PC-9 (cell line): ENCODE data around the gene FBXL17.

Source experiments
- CTCF ChIP-seq: fragments of 200-600 bp; sonication (generic); conservative IDR thresholded peaks from 2 replicates; pipeline ENCODE4 v1.6.1; 2017; ENCODE audit warnings: mixed run types, antibody characterized with exemption, mild to moderate bottlenecking, moderate library complexity
- EZH2 ChIP-seq: fragments of 200-600 bp; sonication (generic); IDR thresholded peaks from 2 replicates; pipeline ENCODE4 v1.8.0; 2017; ENCODE audit warnings: antibody characterized with exemption, low read depth

- TF ChIP-seq CTCF (no peak), EZH2 (no peak)
These were observed 161.1 kb downstream of the FBXL17 start for GRCh38 chr5:108220834-108221233.
